Eye (tissue), 1 donor: ENCODE results near the gene DUSP10.

Experiments
- DNase-seq: peaks from one replicate; pipeline ENCODE4 v3.0.0-alpha.2; 2015

Gene DUSP10

GRCh38 chr1:221762121-221762520 is 20.2 kb upstream of the DUSP10 start:
- DNase-seq: no peak

GRCh38 chr1:221761354-221762002 is 19.6 kb upstream of the DUSP10 start:
- DNase-seq: no peak

GRCh38 chr1:221760911-221761310 is 19.0 kb upstream of the DUSP10 start:
- DNase-seq: no peak

DNA sequence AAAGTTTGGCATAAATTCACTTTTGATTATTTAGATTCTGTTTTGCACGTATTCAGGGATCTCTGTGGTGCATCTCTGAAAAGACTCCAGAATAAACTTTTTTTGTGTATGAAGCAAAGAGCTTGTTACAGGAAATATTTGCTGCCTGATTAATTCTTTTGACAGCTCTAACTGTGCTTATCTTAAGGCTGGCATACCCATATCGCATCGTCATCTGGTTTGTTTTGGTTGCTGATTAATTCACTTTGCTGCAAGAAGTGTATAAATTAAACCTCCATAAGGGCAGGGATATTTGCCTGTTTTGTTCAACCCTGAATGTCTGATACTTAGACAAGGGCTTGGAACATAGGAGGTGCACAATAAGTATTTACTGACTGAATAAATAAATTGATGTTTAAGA is 17.5 kb upstream of the DUSP10 start:
- peak; percentile 58 for DNase-seq

GRCh38 chr1:221758455-221758854 is 16.6 kb upstream of the DUSP10 start:
- DNase-seq: no peak

DNA sequence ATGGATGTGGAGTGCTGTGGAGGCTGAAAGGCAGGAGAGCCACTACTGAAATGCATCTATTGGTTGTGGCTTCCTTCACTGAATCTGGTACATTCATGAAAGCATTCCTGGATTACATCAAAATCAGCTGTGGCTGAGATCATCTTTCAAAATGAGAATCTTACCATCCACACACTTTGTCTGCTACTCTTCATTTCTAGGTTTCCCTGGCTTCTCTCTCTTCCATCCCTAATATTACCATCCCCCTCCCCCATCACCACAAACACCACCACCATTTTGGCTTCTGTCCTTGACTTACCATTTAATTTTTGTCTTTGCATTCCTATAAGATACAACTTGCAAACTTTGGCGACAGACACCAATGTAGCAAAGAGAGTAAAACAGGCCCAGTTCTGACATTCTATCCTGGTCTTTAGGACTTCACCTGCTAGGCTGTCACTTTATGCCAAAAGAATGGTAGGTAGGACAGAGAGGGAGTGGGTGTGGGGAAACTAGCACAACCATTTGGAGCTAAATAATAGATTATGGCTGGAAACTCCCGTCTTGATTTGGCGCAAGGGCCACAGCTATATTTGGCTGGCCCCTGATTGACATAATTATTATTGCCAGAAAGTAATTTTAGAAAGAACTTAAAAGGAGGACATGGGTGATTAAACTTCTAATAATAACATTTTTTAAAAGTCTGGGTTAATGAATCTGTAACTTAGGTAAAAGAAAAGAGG is 15.1 kb upstream of the DUSP10 start:
- DNase-seq: no peak

- no peak for DNase-seq
Measured at GRCh38 chr1:221753828-221754188, 11.9 kb upstream of the DUSP10 start.

DNA sequence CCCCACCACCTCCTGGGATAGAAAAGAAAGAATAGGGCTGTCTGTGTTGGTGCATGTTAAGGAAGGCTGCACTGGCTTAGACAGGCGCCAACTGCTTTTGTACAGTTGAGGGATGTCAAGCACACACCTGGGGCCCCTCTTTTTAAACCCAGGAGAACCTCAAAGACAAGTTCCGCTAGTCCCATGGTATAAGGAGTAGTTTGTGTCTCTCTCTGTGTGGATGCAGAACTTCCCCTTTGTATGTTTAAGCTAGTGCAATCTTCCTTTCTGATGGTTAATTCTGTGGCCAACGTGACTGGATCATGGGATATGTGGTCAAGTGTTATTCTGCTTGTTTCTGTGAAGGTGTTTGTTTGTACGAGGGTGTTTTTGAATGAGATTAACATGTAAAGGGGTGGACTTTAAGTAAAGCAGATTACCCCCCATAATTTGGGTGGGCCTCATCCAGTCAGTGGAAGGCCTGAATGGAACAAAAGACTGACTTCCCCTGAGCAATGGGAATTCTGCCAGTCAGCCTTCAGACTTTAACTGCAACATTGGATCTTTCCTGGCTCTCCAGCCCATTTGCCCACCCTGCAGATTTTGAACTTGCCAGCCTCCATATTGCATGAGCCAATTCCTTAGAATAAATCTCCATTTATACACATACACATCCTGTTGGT is 9.5 kb upstream of the DUSP10 start:
- DNase-seq: no peak

- DNase-seq: no peak
Measured at GRCh38 chr1:221748981-221749380, 7.1 kb upstream of the DUSP10 start.

DNA sequence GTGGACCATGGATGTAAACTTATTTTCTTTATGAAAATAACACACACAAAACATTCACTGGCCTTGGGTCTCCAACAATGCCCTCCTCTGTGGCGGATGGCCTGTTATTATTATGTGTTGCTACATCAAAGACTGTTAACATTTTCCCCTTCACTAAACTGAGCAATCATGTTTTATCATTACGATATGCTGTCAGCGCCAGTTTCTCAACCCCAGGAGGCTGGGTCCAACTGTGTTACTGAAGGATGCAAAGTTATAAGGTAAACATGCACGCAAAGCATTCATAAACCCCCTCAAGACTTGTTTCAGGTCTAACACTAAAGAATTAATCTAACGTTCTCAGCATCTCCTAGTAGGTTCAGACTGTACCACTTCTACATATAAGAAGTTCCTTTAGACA is 6.0 kb upstream of the DUSP10 start:
- peak; percentile 83 for DNase-seq

DNA sequence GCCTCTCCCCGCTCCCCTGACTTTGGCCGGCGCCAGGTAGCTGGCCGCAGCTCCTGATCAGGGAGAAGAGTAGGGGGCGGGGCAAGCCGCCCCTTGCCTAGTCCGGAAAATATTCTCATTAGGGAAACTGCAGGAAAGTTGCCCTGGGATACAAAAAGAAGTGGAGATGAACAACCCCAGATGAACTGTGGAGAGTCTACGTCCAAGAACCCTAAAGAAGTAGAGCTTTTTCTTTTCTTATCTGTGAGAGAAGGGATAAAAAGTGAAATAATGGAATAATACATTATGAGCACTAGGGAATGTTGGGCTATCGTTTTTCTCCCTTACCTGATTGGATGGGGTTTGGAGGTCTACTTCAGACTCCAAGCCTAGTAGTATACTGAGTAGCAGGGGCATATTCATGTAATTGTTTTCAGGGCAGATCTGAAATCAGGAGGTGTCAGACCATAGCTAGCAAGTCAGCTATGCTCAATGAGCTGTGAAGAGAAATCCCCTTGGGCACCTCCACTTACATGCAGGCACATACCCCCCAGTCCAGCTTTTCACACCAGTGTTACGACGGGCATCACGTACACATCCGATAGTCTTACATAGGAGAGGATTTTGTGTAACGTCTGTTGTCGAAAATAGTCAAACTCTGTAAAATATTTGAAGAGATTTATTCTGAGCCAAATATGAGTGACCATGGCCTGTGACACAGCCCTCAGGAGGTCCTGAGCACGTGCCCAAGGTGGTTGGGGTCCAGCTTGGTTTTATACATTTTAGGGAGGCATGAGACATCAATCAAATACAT is 1.7 kb upstream of the DUSP10 start:
- peak; percentile 73 for DNase-seq

GRCh38 chr1:221742555-221743415 is 896 bp upstream of the DUSP10 start:
- DNase-seq: peak; percentile 85

DNA sequence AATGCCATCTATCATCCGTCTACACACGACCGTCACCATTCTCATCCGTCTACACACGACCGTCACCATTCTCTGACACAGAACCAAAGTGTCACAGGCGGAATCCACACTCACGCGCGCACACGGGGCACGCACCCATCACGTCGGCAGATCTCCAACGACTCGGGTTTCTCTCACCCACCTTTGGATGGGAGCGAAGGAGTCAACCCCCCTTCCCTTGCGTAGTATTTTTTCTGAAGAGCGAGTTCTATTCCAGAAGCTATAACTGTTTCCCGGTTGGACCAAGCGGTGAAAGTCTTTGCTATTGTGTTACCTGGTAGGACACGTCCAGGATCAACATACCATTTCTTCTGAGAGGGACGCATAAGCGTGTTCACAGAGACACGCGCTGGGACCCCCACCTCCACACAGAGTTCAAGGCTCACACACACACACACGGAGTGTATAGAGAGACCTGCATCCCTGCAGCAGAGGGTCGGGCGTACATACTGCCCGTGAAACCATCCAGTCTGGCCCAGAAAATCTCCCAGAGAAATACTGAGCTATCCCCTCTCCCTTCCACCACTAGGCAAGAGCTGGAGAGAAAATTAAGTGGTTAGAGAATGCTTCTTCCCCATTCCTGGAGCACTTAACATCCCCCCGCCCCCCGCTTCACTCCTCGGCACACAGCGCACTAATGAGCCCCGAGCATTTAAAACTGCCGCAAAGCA is 741 bp downstream of the DUSP10 start:
- DNase-seq: peak; percentile 89

DNA sequence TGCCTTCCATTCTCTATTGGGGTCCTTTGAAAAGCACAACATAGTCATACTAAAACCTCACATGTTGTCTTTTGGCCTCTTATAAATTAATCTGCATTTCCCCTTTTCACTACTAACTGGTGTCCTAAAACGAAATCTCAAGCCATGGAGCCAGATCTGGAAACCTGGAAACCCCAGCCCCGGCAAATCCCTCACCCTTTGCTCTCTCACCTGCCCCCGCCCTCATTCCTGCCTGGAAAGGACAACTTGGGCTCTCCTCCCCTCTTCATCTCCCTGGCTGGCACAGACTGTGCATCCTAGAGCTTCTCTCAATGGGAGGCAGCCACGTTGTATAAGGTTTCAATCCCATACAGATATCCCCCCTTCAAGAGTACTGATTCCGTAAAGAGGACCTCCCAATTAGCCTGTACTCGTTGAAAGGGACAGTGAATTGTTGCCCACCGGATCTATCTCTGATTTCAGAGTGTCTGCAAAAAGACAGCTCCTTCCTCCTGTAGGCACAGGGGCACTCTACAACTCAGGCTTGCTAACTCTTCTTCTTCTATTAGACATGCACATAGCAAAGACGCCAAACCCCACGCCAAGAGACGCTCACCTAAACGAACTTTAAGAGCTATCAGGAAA is 1.4 kb downstream of the DUSP10 start:
- DNase-seq: no peak

DNA sequence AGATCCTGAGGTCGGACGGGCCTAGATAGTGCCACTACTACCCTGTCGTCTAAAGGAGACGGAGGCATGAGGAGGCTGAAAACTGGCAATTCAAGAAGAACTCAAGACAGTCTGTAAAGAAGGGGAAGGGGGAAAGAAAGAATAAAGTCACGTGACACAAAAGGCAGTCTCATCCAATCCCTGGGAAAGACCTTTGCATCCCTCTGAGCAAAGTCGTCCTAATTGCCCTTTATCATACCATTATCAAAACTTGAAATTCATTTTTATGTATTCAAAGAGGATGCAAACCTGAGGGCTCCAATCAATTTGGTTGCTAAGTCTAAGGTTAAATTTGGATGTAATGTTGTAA is 2.2 kb downstream of the DUSP10 start:
- no peak for DNase-seq

DNA sequence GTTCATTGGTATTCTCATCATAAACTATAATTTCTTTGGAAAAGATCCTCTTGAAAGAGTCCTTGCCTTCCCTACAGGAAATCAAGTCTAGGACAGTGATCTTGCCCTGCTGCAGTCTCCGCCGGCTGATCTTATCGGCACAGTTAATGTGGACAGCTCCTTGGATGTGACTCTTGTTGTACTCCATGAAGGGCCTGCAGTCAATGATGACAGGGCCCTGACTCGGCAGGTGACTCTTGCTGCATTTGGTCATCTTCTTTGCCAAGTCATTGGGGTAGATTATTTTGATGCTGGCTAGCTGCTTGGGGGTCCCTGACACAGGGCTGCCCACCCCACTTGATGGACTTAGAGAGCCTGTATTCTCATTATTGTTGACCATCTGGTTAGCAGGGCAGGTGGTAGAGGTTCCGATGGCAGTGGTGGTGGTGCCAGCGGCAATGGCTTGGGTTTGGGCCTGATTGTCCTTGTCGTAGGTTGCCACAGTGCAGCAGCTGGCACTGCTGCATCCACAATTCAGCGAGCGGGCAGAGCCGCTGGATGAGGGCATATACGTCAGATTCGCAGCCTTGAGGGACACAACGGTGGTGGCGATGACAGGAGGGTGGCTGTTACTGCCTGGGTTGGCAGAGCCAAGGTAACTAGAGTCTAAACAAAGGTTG is 2.7 kb downstream of the DUSP10 start:
- DNase-seq: no peak

- no peak for DNase-seq
Measured at GRCh38 chr1:221736714-221737113, 5.2 kb downstream of the DUSP10 start.

DNA sequence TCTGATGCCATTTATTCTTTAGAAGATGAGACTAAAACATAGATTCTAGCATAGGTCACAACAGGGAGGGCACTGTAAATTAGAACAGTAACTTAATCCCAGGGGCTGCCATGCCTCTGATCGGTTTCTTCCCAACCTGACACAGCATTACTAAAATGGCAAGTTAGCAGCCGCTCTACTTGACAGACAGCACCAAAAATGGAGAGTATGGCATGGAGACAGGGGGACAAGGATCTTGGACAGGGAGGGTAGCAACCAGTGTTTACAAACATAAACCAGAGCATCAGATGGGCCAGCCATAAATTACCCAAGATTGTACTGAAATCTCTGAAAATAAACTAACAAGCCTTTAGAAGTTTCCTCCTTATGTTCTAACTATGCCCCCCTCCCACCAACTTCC is 5.9 kb downstream of the DUSP10 start:
- no peak for DNase-seq

- DNase-seq: no peak
Measured at GRCh38 chr1:221734187-221734586, 7.7 kb downstream of the DUSP10 start.

GRCh38 chr1:221732052-221732451 is 9.8 kb downstream of the DUSP10 start:
- no peak for DNase-seq

GRCh38 chr1:221729771-221730330 is 12.0 kb downstream of the DUSP10 start:
- no peak for DNase-seq
